HG02973 (cell line): ENCODE measurements around the gene BRD7.
"Not testable (repeated sequence)": the region's sequence is repeated elsewhere in the genome, so short reads cannot be mapped to it uniquely, and the experiment has no call there.

ENCODE experiments used
- ATAC-seq: cut with Tn5 transposase; IDR thresholded peaks from one replicate; pipeline ENCODE4 v1.9.1; 2021; ENCODE audit warnings: moderate library complexity; ENCODE audit not compliant: unreplicated experiment

Gene BRD7

GRCh38 chr16:50360033-50360778, 8.6 kb downstream of the BRD7 start:
- no peak for ATAC-seq

- no peak for ATAC-seq
These were observed 9.2 kb downstream of the BRD7 start for GRCh38 chr16:50359626-50360025.

- ATAC-seq: no peak
These were observed 13.9 kb downstream of the BRD7 start for GRCh38 chr16:50354629-50355456.

GRCh38 chr16:50354082-50354481, 14.7 kb downstream of the BRD7 start:
- ATAC-seq: no peak

- ATAC-seq: no peak
These were observed 16.8 kb downstream of the BRD7 start for GRCh38 chr16:50351952-50352351.

GRCh38 chr16:50351116-50351515, 17.7 kb downstream of the BRD7 start:
- ATAC-seq: no peak

GRCh38 chr16:50345210-50345609, 23.6 kb downstream of the BRD7 start:
- not testable (repeated sequence) for ATAC-seq

- not testable (repeated sequence) for ATAC-seq
These were observed 25.2 kb downstream of the BRD7 start for GRCh38 chr16:50343566-50343965.

- ATAC-seq: no peak
These were observed 28.2 kb downstream of the BRD7 start for GRCh38 chr16:50340578-50340977.

GRCh38 chr16:50338371-50339231, 30.2 kb downstream of the BRD7 start:
- ATAC-seq: no peak

- no peak for ATAC-seq
These were observed 31.9 kb downstream of the BRD7 start for GRCh38 chr16:50336884-50337283.

GRCh38 chr16:50335196-50335958, 33.4 kb downstream of the BRD7 start:
- ATAC-seq: peak; percentile 78

- ATAC-seq: no peak
These were observed 34.4 kb downstream of the BRD7 start for GRCh38 chr16:50334106-50334975.

GRCh38 chr16:50332599-50332998, 36.2 kb downstream of the BRD7 start:
- no peak for ATAC-seq

GRCh38 chr16:50331570-50331969, 37.2 kb downstream of the BRD7 start:
- no peak for ATAC-seq

GRCh38 chr16:50329446-50330189, 39.2 kb downstream of the BRD7 start:
- ATAC-seq: no peak

- ATAC-seq: peak; percentile 60
These were observed 41.8 kb downstream of the BRD7 start for GRCh38 chr16:50326835-50327465.

GRCh38 chr16:50326264-50326663, 42.5 kb downstream of the BRD7 start:
- no peak for ATAC-seq
